HG03139 (cell line): ENCODE results near the gene RFLNA.

Experiments
- ATAC-seq: cut with Tn5 transposase; IDR thresholded peaks from one replicate; pipeline ENCODE4 v1.9.1; 2021; ENCODE audit not compliant: unreplicated experiment

The RFLNA gene, protein sequence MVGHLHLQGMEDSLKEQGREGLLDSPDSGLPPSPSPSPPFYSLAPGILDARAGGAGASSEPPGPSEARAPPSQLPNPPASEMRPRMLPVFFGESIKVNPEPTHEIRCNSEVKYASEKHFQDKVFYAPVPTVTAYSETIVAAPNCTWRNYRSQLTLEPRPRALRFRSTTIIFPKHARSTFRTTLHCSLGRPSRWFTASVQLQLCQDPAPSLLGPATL

DNA sequence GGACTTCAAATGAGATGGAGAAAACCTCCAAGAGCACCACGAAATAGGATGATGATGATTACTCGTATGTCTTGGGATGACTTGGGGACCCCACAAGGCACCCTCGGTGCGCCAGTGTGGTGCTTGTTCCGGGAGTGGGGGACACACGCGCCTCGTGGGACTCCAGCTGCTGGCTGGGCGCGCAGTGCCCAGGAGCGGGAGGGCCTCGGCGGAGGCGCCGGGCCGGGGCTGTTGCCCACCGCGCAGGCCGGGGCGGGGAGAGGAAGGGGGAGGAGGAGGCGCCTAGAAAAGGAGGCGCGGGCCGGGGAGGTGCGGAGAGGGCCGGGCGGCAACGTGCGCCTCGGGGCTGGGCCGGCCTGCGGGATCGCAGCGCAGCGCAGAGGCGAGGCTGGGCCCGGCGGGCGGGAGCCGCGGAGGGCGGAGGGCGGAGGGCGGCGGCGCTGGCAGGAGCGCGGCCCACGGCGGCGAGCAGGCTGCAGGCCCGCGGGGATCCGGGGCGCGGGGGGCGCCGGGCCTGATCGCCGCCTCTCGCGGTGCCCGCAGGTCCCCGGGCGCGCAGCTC is at the start of gene RFLNA:
Gene RFLNA, plus strand, starts transcription at position 314 of the 562 bp plus-strand sequence. CDS start 337 bp downstream, outside the sequence.
- ATAC-seq = no peak

DNA sequence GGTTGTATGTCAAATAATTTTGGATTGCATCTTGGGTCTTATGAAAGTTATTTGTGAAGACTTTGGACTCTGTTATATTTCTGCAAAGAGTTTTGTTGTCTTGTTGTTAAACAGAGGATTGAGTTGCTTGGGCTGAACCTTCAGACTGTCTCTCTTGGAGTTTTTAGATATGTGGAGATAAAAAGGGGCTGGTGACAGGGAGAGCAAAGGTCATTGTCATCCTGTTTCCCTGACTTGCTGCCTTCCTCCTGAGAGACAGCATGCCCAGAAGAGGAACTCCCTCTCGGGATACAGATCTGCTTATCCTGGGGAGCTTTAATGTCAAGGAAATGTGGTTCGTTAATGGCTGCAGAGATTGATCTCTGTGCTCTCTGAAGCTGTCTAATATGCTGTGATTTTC is 47.6 kb upstream of the RFLNA start:
- ATAC-seq = no peak

DNA sequence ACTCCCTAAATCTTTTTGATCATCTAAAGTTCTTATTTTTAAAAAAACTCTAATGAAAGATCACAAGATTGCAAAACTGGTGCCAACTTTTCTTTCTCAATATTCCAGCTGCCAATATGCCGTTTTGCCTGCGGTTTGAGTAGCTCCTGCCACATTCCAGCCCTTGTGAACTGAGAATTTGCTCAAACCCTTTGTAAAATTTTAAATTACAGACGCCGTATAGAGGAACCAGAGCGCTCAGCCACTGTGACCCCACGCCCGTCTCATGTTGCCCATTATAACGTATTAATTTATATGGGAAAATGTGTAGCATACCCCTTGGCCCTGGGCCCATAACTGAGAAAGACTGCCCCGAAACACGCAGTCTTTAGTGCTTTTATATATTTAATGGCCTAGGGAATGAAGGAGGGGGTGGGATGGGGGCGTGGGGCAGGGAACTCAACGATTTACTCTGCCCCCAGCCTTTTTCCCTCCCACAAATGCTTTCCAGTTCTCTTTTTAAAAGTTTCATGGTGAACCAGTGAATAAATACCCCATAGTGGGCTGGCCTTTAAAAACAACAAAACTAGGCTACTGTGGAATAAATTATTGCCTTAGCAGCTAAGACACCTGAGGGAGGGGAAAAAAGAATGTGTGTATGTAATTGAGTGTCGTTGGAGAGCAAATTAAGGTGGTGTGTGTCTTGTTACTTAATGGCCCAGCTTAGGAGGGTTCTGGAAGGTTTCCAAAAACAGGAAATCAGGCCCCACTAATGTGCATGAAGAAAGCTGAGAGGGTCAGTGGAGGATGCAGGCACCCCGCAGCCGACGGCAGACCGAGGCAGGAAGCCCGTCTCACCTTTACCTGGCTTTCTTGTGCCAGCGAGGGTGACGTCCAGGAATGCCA is 45.7 kb upstream of the RFLNA start:
- ATAC-seq = no peak

DNA sequence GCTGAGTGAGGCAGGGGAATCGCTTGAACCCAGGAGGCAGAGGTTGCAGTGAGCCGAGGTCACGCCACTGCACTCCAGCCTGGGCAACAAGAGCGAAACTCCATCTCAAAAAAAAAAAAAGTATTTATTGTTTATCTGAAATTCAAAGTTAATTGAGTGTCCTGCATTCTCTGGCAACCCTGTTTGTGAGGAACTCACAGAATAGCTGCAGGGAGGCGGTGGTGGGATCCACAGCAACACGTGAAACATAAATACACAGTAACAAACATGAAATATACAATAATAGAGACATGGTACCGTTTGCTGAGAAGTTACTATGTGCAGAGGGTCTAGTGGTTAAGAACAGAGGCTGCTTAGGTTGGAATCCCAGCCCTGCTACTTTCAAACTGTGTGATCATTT is 43.7 kb upstream of the RFLNA start:
- ATAC-seq = no peak

DNA sequence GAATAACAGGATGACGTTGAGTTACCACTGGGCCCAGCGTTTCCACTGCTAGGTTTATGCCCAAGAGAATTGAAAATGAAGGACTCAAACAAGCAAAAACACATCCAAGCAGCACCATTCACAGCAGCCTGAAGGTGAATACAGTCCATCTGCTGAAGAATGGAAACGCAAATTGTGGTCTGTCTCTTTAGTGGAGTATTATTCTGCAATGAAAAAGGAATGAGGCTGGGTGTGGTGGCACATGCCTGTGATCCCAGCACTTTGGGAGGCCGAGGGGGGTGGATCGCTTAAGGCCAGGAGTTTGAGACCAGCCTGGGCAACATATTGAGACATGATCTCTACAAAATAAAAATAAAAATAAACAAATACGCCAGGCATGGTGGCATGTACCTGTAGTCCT is 41.9 kb upstream of the RFLNA start:
- no peak for ATAC-seq

DNA sequence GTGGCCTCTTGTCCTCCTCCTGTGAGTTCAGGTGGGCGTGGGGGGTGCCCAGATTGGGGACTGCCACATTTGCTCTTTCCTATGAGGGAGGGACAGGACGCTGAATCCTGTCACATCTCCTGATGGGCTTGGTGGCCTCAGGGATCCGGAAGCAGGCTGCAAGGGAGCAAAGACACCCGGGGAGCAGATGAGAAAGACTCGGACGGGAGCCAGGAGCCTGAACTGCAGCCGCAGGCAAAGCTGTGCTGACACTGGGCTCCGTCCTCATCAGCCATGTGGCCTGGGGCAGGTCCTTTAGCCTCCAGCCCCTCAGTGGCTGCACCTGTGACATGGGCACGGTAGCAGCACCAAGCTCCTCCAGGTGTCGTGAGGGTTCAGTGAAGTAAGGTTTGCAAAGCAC is 40.8 kb upstream of the RFLNA start:
- ATAC-seq = no peak

DNA sequence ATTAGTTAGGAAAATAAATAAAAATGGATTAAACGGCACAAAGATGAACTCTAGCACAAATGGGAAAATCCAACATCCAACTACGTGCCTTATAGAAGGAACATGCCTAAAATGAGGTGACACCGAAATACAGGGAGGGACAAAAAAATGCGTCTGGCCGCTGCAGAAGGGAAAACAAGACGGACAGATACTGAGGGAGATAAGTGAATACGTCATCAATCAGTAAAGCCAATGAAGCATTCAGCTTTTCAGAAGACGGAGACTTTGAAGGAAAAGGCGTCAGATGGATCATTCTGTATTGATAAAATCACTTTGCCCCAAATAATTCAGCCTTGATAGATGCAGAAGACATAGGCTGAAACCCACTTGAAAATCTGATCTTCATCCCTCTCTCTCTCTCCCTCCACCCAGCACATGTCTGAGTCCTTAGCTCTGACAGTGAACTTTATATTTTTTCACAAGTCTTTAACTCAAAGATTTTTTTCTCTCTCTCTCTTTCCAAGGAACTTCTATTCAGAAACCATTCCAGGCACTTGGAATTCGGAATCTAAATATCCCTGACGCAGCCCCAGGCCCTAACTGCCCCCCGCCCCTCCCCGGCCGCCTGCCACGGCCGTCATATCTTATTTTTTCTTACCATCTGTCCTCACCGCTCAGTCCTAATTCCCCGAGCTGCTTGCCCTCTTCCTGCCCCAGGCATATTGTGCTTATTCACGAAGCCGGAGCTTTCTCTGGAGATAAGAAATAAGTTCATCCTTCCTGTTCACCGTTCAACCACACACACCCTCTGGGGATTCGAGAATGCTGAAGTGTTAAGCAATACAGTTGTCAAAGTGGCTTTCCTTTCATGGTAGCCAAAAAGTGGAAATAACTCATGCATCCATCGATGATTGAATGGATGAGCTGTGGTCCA is 35.5 kb upstream of the RFLNA start:
- no peak for ATAC-seq

DNA sequence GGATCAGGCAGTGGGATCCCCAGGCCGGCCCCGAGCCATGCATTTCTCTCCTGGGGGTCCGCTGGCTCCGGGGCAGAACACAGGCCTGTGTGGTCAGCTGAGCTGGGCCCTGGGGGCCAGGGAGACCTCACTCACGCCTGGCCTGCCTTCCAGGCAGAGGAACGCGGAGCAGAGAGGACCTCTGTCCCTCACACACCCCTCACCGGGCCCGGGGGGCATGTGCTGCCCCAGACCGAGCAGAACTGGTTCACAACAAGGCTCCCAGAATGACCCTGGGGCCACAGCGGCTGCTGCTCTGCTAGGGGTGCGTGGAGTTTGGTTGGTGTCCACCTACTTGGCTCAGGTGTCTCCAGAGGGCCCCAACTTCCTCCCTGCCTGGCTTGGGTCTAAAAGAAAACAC is 33.0 kb upstream of the RFLNA start:
- no peak for ATAC-seq

DNA sequence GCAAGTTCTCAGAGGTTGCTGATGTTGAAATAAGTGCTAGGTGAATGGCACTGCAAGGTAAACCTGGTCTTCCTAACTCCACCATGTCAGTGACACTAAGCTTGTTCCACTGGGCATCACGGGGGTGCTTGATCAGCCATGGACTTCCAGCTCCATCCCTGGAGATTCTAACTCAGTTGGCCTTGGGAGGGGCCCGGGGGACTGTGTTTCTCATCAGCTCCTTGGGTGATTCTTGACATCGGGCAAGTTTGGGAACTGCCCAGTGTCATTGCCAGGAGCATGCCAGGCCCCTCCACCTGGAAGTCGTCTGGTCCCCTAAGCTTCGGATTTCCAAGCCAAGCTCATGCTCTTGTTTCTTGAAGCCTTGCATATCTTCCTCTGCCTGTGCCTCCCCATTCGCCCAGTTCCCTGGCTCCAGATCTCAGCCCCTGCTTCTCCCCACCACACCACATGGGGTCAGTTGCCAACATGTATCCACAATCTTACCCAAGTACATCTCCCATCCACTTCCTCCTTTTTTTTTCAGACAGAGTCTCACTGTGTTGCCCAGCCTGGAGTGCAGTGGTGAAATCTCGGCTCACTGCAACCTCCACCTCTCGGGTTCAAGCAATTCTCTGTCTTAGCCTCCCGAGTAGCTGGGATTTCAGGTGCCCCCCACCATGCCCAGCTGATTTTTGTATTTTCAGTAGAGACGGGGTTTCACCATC is 30.7 kb upstream of the RFLNA start:
- ATAC-seq = no peak

DNA sequence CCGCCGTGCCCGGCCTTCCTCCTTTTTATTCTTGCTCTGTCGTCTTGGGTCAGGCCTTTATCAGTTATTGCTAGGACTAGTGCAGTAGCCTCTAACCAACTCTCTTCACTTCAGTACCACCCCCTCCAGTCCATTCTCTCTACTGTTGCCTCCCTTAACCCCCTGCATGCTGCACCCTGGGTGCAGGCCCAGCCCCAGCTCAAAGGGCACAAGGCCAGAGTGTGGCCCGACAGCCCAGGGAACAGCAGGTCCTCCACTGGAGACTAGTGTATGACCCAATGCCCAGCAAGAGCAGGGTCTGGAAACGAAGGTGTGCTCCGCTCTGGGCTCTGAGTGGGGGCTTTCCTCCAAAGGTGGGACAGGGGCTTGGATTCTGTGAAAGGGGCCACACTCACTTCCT is 30.0 kb upstream of the RFLNA start:
- no peak for ATAC-seq

DNA sequence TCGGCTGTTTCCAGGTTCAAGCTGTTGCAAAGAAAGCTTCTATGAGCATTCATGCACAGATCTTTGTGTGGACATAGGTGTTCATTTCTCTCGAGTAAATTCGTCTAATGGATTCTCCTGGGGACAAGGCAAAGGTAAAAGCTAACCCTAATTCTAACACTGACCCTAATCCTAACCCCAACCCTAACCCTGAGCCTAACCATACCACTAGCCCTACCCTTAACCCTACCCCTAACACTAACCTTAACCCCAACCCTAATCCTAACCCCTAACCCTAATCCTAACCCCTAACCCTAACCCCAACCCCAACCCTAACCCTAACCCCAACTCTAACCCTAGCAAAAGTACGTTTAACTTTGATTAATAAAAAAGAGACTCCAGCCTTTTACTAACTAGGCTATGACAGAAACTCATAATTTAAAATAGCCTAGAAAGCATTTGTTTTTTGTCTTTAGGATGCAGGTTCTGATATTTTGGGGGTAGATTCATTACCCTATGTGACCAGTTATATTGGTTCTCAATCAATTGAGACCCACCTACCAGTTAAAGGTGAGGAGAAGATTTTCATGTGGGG is 27.6 kb upstream of the RFLNA start:
- no peak for ATAC-seq

DNA sequence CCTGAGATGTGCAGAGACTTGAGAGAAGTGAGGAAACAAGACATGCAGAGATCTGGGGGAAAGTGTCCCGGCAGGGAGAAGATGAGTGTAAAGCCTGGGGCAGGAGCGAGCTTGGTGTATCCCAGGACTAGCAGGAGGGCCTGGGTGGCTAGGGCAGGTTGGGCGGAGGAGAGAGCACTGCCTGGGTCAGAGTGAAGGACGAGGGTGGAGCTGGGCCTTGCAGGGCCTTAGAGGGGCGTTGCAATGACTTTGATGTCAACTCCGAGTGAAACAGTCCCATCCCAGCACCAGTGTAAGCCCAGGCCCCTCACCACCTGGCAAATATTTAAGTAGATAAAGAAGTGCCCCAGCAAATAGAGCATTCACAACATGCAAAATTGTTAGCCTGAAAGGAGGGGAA is 24.2 kb upstream of the RFLNA start:
- no peak for ATAC-seq

DNA sequence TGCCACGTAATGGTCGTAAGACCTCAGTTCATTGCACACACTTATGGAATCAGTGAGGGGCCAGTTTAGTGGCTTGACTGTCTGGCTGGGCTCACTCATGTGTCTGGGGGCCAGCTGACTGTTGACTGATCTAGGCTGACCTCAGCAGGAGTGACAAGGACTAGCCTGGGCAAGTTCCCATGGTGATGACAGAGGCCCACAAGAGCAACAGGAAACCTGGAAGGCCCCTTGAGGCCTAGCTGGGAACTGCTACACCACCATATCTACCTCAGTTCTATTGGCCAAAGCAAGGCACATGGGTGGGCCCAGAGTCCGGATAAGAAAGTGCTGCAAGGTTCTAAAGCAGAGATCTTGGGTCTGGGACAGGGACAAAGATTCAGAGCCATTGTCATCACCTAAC is 21.3 kb upstream of the RFLNA start:
- no peak for ATAC-seq

DNA sequence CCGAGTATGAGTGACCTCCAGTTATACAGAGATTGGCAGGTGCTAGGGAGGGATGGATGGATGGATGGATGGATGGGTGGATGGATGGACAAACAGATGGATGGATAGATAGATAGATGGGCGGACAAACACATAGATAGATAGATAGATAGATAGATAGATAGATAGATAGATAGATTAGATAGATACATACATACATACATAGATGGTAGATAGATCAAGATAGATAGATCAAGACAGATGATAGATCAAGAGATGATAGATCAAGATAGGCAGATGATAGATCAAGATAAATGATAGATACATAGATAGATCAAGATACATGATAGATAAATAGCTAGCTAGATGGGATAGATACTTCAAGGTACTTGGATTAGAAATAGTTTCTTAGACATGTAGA is 18.6 kb upstream of the RFLNA start:
- ATAC-seq = no peak

DNA sequence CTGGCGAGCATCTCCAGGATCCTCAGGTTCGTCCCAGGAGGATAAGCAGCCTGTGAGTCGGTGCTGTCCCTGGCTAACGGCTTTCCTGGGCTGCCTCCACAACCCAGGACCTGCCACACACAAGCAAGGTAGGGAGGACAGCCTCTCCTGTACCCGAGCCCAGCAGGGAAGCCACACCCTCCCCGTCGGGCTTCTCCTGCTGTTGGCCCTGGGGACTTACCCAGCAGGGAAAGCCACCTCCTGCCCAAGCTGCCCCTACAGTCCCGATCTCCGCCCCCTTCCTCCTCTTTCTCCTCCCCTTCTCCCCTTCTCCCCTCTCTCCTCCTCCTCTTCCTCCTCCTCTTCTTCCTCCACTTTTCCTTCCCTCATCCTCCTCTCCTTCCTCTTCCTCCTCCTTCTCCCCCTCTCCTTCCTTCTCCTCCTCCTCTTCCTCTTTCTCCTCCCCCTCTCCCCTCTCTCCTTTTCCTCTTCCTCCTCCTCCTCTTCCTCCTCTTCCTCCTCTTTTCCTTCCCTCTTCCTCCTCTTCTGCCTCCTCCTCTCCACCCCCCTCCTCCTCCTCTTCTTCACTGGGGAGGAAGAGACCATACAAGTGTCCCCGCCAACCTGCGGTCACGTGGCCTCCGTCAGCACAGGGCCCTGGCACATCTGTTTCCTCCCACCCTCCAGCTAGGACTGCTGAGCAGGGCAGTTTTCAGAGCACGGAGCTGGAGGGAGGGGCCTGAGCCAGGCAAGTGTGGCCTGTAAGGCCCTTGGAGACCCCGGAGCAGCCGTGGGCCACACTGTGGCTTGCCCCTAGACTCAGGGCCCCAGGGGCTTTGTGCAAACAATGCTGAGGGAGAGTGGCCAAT is 17.3 kb upstream of the RFLNA start:
- no peak for ATAC-seq

DNA sequence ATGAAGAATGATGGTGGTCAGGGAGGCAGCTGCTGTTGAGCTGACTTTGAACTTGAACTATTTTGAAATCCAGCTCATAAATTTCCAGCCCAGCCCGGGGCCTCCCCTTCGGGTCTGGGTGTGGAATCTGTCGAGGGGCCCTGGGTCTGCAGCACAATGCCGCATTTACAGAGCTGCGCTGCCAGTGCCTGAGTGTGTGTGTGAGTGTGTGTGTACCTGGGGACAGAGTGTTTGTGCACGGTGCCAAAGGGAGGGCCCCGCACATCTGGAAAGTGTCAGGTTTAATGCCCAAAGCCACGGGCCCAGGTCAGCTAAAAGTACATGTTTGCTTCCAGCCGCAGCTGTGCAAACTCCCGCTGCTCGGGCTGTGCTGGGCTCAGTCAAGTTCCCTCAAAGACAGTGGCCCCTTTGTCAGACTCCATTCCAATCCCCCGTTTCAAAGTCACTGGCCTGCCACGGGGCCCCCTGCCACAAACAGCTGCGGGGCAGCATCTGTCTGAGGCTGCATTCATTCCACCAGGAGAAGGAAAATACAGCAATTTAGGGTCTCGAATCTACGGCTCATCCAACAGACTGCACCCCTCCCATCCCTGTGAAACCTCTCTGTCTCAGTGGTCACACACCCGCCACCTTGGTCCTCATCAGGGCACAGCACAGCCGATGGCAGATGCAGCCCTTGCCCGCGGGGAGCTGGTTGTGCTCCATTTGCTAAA is 16.3 kb upstream of the RFLNA start:
- no peak for ATAC-seq

DNA sequence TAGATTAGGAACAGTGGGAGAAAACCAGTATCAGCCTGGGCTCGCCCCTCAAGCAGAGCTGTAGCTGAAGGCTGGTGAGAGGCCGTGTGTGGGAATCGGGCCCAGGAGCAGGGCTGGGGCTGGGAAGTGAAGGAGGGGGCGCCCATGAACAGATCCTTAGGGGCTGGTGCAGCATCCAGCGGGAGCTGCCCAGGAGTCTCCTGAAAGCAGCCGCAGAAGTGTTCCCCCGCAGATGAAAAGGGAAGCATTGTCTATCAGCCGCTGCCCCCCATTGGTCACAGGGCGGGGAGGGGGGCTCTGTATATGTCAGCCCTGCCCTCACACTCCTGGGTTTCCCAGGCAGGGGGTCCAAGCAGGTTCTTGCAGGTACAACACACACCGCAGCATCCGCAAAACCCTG is 15.6 kb upstream of the RFLNA start:
- ATAC-seq = no peak

DNA sequence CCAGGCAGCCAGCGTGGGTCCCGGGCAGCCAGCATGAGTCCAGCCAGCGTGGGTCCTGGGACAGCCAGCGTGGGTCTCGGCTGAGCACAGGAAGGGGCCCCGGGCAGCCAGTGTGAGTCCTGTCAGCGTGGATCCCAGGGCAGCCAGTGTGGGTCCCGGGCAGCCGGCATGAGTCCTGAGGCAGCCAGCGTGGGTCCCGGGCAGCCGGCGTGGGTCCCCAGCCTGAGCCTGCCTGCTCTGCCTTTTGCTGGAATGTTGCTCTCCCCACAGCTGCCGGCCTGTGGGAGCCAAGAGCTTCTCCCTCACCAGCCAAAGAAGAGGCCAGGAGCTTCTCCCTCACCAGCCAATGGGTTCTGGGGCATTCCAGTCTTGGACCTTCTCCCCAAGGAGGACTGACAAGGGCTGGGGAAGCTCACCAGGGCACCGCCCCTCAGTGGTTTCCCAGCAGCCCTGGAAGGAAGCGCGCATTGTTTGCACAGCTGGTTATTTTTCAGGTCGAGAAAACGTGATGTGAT is 15.0 kb upstream of the RFLNA start:
- ATAC-seq = no peak

DNA sequence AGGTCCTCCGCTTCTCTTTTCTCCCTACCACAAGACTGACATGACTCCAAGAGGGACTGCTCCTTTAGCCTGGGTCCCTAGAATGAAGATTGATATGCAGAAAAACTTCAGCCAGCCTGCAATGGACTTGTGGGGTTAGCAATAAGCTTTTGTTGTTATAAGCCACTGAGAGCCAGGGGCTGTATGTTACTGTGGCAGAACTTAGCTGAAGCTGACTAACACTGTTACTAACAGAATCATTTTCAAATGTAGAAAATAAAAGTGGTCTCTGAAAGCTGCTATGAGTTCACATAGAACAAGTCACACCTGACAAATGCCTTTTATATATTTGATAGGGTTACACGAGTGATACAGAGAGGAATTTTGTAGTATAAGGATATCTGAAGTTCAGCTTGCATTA is 13.6 kb upstream of the RFLNA start:
- ATAC-seq = no peak
